Measurements from ENCODE around the gene MYG1. TPM values are rescaled to one million over a fixed set of nuclear protein-coding genes. Genes with fewer than 3 reads are reported as not detected.

The MYG1 gene
- total RNA-seq, 2 experiments from 2014 or later, result 53.4 to 64.9 TPM

GRCh38 chr12:53326460-53327185 is 27.1 kb downstream of the MYG1 start:
- no peaks in the 10 kb centered on the region for H3K36me3 ChIP-seq (ENCODE audit: insufficient read depth, low read length)
- H3K4me2 ChIP-seq (ENCODE audit: low read length), result peak overlapping the region; percentile 86; the same call in 1 of the 2 replicates
- H2AFZ ChIP-seq (ENCODE audit: low read length), result no peak overlapping the region
- POLR2A ChIA-PET, result interaction anchor here (2.1 to 5.8 kb wide), 2 partner anchors 19 to 52 kb away, joined by 6 to 30 read pairs; no protein-coding TSS in a partner anchor
- H3K4me1 ChIP-seq (ENCODE audit: insufficient read depth, low read length, poor library complexity, severe bottlenecking), result peaks cover 32% of the 10 kb centered on the region
- no peaks in the 10 kb centered on the region for H3K9me2 ChIP-seq (ENCODE audit: insufficient read depth, low read length)
- no peak overlapping the region for H3K27ac ChIP-seq (ENCODE audit: low read depth, low read length, poor library complexity, severe bottlenecking)
- peak; percentile 12 for DNase-seq (ENCODE audit: low spot score)
- intact Hi-C loops (cut with micrococcal nuclease; ENCODE audit: unreplicated experiment), result no loop called here
- no TSS peak for BruUV-seq (replicated peaks)
- CTCF ChIA-PET (ENCODE audit: unreplicated experiment), result interaction anchor here (1.2 to 5.7 kb wide), 2 partner anchors 18 to 26 kb away, joined by 4 to 43 read pairs; no protein-coding TSS in a partner anchor
- no peaks in the 10 kb centered on the region for H3K9me3 ChIP-seq (ENCODE audit: low read length)
- peak overlapping the region; percentile 70 for H3K4me3 ChIP-seq (ENCODE audit: low read depth, low read length, poor library complexity, severe bottlenecking)
- no peaks in the 10 kb centered on the region for H4K20me1 ChIP-seq (ENCODE audit: insufficient read depth, low read length)
- no peaks in the 10 kb centered on the region for H3K79me2 ChIP-seq (ENCODE audit: insufficient read depth, low read depth, low read length)
- TF ChIP-seq CTCF (conservative IDR thresholded peaks at IDR 0.05; ENCODE audit: low read length) (no peak), EZH2phosphoT487 (IDR thresholded peaks at IDR 0.05; ENCODE audit: borderline replicate concordance, low read depth, low read length) (no peak)

- TF ChIP-seq CTCF (conservative IDR thresholded peaks at IDR 0.05; ENCODE audit: low read length) (peak; percentile 80), EZH2phosphoT487 (IDR thresholded peaks at IDR 0.05; ENCODE audit: borderline replicate concordance, low read depth, low read length) (no peak)
- peak; percentile 38 for DNase-seq (ENCODE audit: low spot score)
- ChIA-PET POLR2A (interaction anchor here (0.6 to 5.8 kb wide), 3 partner anchors 19 to 95 kb away, joined by 3 to 30 read pairs (median 6); no protein-coding TSS in a partner anchor), CTCF (ENCODE audit: unreplicated experiment) (interaction anchor here (0.5 to 5.7 kb wide), 3 partner anchors 17 to 104 kb away, joined by 4 to 43 read pairs (median 10); no protein-coding TSS in a partner anchor)
- no peaks in the 10 kb centered on the region for H3K9me2 ChIP-seq (ENCODE audit: insufficient read depth, low read length)
- no peaks in the 10 kb centered on the region for H4K20me1 ChIP-seq (ENCODE audit: insufficient read depth, low read length)
- BruUV-seq (replicated peaks), result no TSS peak
- no peak overlapping the region for H2AFZ ChIP-seq (ENCODE audit: low read length)
- H3K4me2 ChIP-seq (ENCODE audit: low read length), result no peak overlapping the region
- no peak overlapping the region for H3K27ac ChIP-seq (ENCODE audit: low read depth, low read length, poor library complexity, severe bottlenecking)
- H3K4me3 ChIP-seq (ENCODE audit: low read depth, low read length, poor library complexity, severe bottlenecking), result no peak overlapping the region
- no peaks in the 10 kb centered on the region for H3K9me3 ChIP-seq (ENCODE audit: low read length)
- H3K79me2 ChIP-seq (ENCODE audit: insufficient read depth, low read depth, low read length), result no peaks in the 10 kb centered on the region
- H3K4me1 ChIP-seq (ENCODE audit: insufficient read depth, low read length, poor library complexity, severe bottlenecking), result peaks cover 27% of the 10 kb centered on the region
- no peaks in the 10 kb centered on the region for H3K36me3 ChIP-seq (ENCODE audit: insufficient read depth, low read length)
- intact Hi-C loops (cut with micrococcal nuclease; ENCODE audit: unreplicated experiment), result no loop called here
These were observed 28.0 kb downstream of the MYG1 start for GRCh38 chr12:53327435-53328042.

Data from OCI-LY7 (cell line).